Measurements from ENCODE around the gene SP6. TPM values are rescaled to one million over a fixed set of nuclear protein-coding genes. Genes with fewer than 3 reads are reported as not detected.

SP6 gene
- total RNA-seq, 1 experiment from 2014 or later: 10.8 TPM

DNA sequence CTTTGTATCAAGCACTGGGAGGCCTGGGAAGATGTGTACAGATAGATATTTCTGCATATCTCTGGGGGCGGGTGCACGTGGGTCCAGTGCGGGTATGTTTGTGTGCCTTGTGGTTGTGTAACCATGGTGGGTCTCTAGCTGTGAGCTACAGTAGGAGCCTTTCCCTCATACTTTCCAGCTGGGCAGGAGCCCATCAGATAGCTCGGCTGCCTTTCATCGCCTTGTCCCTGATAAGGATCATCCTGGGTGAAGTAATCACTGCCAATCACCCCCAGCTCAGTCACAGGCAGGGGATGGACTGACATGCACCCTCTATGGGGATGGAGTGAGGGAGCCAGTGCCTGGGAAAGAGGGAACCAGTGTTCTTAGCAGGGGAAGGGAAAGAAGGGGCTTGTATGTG is 6.7 kb downstream of the SP6 start:
- Histone ChIP-seq H4K20me1 (ENCODE audit: insufficient read depth) (no peaks in the 10 kb centered on the region), H3K9me3 (ENCODE audit: control insufficient read depth in 1 of 2, insufficient read depth in 1 of 2, low read depth in 1 of 2, low read length in 2 of 2) (no peaks in the 10 kb centered on the region), H3K4me1 (ENCODE audit: control insufficient read depth in 1 of 2, insufficient read depth in 2 of 2, low read length in 2 of 2) (peaks cover 25 to 54% of the 10 kb centered on the region in 2 experiments), H3K4me2 (ENCODE audit: low read length) (no peak overlapping the region), H3K36me3 (ENCODE audit: control insufficient read depth in 1 of 2, insufficient read depth in 2 of 2, low read length in 2 of 2) (no peaks in the 10 kb centered on the region; a peak in 1 of 4 replicates), H3K4me3 (replicated peaks in 1 of 2; ENCODE audit: low read depth in 1 of 2, low read length in 2 of 2) (no peak overlapping the region), H3K27me3 (ENCODE audit: insufficient read depth, low read length) (no peaks in the 10 kb centered on the region), H3K27ac (ENCODE audit: low read depth, low read length) (no peak overlapping the region), H2AFZ (ENCODE audit: low read depth, low read length, poor library complexity, severe bottlenecking) (no peak overlapping the region), H3K9me2 (ENCODE audit: insufficient read depth) (no peaks in the 10 kb centered on the region), H3K79me2 (ENCODE audit: insufficient read depth, low read length) (peaks cover 13% of the 10 kb centered on the region; the same call in 1 of the 2 replicates), H3K9ac (ENCODE audit: low read length) (no peak overlapping the region)
- ChIA-PET POLR2A (interaction anchor here (3.6 kb wide), 1 partner anchor 51 kb away, joined by 19 read pairs; the partner anchor contains the start of gene SP2), RAD21 (ENCODE audit: low non-redundant PET in 1 of 2, low total read pairs in 2 of 2, uncharacterized antibody in 2 of 2, unreplicated experiment in 2 of 2) (interaction anchor here in 1 of 2 experiments (0.6 to 4.5 kb wide), 3 partner anchors 46 to 126 kb away, joined by 3 to 43 read pairs (median 4); partner anchors contain the start of gene CDK5RAP3), CTCF (interaction anchor here (2.2 to 12.6 kb wide), 5 partner anchors 19 to 173 kb away, joined by 15 to 393 read pairs (median 26); partner anchors contain the start of gene SP2)
- TF ChIP-seq CBX3 (IDR thresholded peaks at IDR 0.05; ENCODE audit: low read depth): no peak
- no peak for TF ChIP-seq POLR2AphosphoS5 (IDR thresholded peaks at IDR 0.05; ENCODE audit: low read depth, low read length)
- no peak for TF ChIP-seq YY1 (IDR thresholded peaks at IDR 0.05; ENCODE audit: extremely low read depth, insufficient replicate concordance, low read depth, low read length)
- no peak for TF ChIP-seq ZFX (IDR thresholded peaks at IDR 0.05)
- TF ChIP-seq ELF1 (IDR thresholded peaks at IDR 0.05; ENCODE audit: borderline replicate concordance, low read depth): no peak
- TF ChIP-seq SRF (IDR thresholded peaks at IDR 0.05; ENCODE audit: low read depth): no peak
- no peak for TF ChIP-seq SP1 (IDR thresholded peaks at IDR 0.05; ENCODE audit: low read depth)
- TF ChIP-seq, protein P1, sequence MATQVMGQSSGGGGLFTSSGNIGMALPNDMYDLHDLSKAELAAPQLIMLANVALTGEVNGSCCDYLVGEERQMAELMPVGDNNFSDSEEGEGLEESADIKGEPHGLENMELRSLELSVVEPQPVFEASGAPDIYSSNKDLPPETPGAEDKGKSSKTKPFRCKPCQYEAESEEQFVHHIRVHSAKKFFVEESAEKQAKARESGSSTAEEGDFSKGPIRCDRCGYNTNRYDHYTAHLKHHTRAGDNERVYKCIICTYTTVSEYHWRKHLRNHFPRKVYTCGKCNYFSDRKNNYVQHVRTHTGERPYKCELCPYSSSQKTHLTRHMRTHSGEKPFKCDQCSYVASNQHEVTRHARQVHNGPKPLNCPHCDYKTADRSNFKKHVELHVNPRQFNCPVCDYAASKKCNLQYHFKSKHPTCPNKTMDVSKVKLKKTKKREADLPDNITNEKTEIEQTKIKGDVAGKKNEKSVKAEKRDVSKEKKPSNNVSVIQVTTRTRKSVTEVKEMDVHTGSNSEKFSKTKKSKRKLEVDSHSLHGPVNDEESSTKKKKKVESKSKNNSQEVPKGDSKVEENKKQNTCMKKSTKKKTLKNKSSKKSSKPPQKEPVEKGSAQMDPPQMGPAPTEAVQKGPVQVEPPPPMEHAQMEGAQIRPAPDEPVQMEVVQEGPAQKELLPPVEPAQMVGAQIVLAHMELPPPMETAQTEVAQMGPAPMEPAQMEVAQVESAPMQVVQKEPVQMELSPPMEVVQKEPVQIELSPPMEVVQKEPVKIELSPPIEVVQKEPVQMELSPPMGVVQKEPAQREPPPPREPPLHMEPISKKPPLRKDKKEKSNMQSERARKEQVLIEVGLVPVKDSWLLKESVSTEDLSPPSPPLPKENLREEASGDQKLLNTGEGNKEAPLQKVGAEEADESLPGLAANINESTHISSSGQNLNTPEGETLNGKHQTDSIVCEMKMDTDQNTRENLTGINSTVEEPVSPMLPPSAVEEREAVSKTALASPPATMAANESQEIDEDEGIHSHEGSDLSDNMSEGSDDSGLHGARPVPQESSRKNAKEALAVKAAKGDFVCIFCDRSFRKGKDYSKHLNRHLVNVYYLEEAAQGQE (IDR thresholded peaks at IDR 0.05; ENCODE audit: low read depth): no peak
- TF ChIP-seq, protein P2, sequence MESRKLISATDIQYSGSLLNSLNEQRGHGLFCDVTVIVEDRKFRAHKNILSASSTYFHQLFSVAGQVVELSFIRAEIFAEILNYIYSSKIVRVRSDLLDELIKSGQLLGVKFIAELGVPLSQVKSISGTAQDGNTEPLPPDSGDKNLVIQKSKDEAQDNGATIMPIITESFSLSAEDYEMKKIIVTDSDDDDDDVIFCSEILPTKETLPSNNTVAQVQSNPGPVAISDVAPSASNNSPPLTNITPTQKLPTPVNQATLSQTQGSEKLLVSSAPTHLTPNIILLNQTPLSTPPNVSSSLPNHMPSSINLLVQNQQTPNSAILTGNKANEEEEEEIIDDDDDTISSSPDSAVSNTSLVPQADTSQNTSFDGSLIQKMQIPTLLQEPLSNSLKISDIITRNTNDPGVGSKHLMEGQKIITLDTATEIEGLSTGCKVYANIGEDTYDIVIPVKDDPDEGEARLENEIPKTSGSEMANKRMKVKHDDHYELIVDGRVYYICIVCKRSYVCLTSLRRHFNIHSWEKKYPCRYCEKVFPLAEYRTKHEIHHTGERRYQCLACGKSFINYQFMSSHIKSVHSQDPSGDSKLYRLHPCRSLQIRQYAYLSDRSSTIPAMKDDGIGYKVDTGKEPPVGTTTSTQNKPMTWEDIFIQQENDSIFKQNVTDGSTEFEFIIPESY (IDR thresholded peaks at IDR 0.05; ENCODE audit: extremely low read depth, insufficient replicate concordance, low read length): no peak
- TF ChIP-seq, protein P3, sequence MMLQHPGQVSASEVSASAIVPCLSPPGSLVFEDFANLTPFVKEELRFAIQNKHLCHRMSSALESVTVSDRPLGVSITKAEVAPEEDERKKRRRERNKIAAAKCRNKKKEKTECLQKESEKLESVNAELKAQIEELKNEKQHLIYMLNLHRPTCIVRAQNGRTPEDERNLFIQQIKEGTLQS (IDR thresholded peaks at IDR 0.05): no peak
- no peak for TF ChIP-seq EZH2 (IDR thresholded peaks at IDR 0.05)
- TF ChIP-seq JUND (IDR thresholded peaks at IDR 0.05): no peak
- BruUV-seq (replicated peaks): no TSS peak
- intact Hi-C loops (cut with micrococcal nuclease): loop anchor here (5.0 kb wide), 1 partner anchor 288 kb away; no protein-coding TSS in a partner anchor
- DNase-seq (ENCODE audit: low read depth, low spot score) (no peak), ATAC-seq (no peak)

All from HCT116 (cell line).